Epithelial cell of prostate (primary cell): Measurements from ENCODE around the gene CYTL1.
"Not testable (repeated sequence)": the region's sequence is repeated elsewhere in the genome, so short reads cannot be mapped to it uniquely, and the experiment has no call there.

Source experiments
- DNase-seq: peaks from one replicate; pipeline ENCODE4 v3.0.0-alpha.2; 2011; ENCODE audit warnings: low read depth, low spot score
- H3K27ac ChIP-seq: fragments of 450-650 bp; 2 replicates; pipeline ENCODE4 v1.5.1; 2017; ENCODE audit warnings: mild to moderate bottlenecking

The CYTL1 gene

GRCh38 chr4:5004496-5004895 lies 14.8 kb downstream of the CYTL1 start:
- DNase-seq: no peak

GRCh38 chr4:5003918-5004317 lies 15.3 kb downstream of the CYTL1 start:
- DNase-seq: no peak
- no peak overlapping the region for H3K27ac ChIP-seq

More at GRCh38 chr4:5004496-5004895, 14.8 kb downstream of the CYTL1 start:
- H3K27ac ChIP-seq: no peak overlapping the region

GRCh38 chr4:5003372-5003857 lies 15.8 kb downstream of the CYTL1 start:
- no peak overlapping the region for H3K27ac ChIP-seq
- DNase-seq: no peak

- not testable (repeated sequence) for DNase-seq, H3K27ac ChIP-seq
Measured at GRCh38 chr4:5001641-5002040, 17.6 kb downstream of the CYTL1 start.

GRCh38 chr4:4996935-4997334 lies 22.3 kb downstream of the CYTL1 start:
- not testable (repeated sequence) for DNase-seq, H3K27ac ChIP-seq

GRCh38 chr4:4995908-4996265 lies 23.4 kb downstream of the CYTL1 start:
- DNase-seq: no peak
- no peak overlapping the region for H3K27ac ChIP-seq

- H3K27ac ChIP-seq: no peak overlapping the region
- DNase-seq: no peak
Measured at GRCh38 chr4:4995103-4995907, 24.0 kb downstream of the CYTL1 start.

- H3K27ac ChIP-seq: no peak overlapping the region
- no peak for DNase-seq
Measured at GRCh38 chr4:4994312-4995097, 24.8 kb downstream of the CYTL1 start.

- H3K27ac ChIP-seq: no peak overlapping the region
- no peak for DNase-seq
Measured at GRCh38 chr4:4992833-4993232, 26.4 kb downstream of the CYTL1 start.

- no peak for DNase-seq
- no peak overlapping the region for H3K27ac ChIP-seq
Measured at GRCh38 chr4:4991541-4992099, 27.6 kb downstream of the CYTL1 start.

- H3K27ac ChIP-seq: no peak overlapping the region
- DNase-seq: no peak
Measured at GRCh38 chr4:4990857-4991540, 28.3 kb downstream of the CYTL1 start.

GRCh38 chr4:4990329-4990728 lies 28.9 kb downstream of the CYTL1 start:
- no peak overlapping the region for H3K27ac ChIP-seq
- DNase-seq: no peak

- no peak for DNase-seq
- no peak overlapping the region for H3K27ac ChIP-seq
Measured at GRCh38 chr4:4989083-4989622, 30.1 kb downstream of the CYTL1 start.

GRCh38 chr4:4987656-4988055 lies 31.6 kb downstream of the CYTL1 start:
- DNase-seq: no peak
- no peak overlapping the region for H3K27ac ChIP-seq

- H3K27ac ChIP-seq: no peak overlapping the region
Measured at GRCh38 chr4:4986841-4987240, 32.4 kb downstream of the CYTL1 start.

GRCh38 chr4:4985844-4986243 lies 33.4 kb downstream of the CYTL1 start:
- H3K27ac ChIP-seq: no peak overlapping the region

More at GRCh38 chr4:4986841-4987240, 32.4 kb downstream of the CYTL1 start:
- DNase-seq: no peak

GRCh38 chr4:4985036-4985435 lies 34.2 kb downstream of the CYTL1 start:
- no peak for DNase-seq
- H3K27ac ChIP-seq: no peak overlapping the region

More at GRCh38 chr4:4985844-4986243, 33.4 kb downstream of the CYTL1 start:
- no peak for DNase-seq

GRCh38 chr4:4984186-4984585 lies 35.1 kb downstream of the CYTL1 start:
- H3K27ac ChIP-seq: no peak overlapping the region
- no peak for DNase-seq

GRCh38 chr4:4981827-4982226 lies 37.4 kb downstream of the CYTL1 start:
- no peak for DNase-seq
- H3K27ac ChIP-seq: no peak overlapping the region

- no peak overlapping the region for H3K27ac ChIP-seq
- no peak for DNase-seq
Measured at GRCh38 chr4:4981427-4981826, 37.8 kb downstream of the CYTL1 start.
